HG02970 (cell line): ENCODE data around the gene KCNS1.

Experiments
- ATAC-seq: cut with Tn5 transposase; IDR thresholded peaks from one replicate; pipeline ENCODE4 v1.9.1; 2021; ENCODE audit warnings: mild to moderate bottlenecking, moderate library complexity, moderate number of reproducible peaks; ENCODE audit not compliant: unreplicated experiment, low FRiP score

KCNS1 gene

GRCh38 chr20:45110301-45110700 lies 9.4 kb upstream of the KCNS1 start:
- ATAC-seq: no peak

- ATAC-seq: no peak
Measured at GRCh38 chr20:45109634-45110033, 8.7 kb upstream of the KCNS1 start.

GRCh38 chr20:45105317-45105716 lies 4.4 kb upstream of the KCNS1 start:
- ATAC-seq: no peak

- ATAC-seq: no peak
Measured at GRCh38 chr20:45104786-45105185, 3.9 kb upstream of the KCNS1 start.

GRCh38 chr20:45103072-45103471 lies 2.1 kb upstream of the KCNS1 start:
- no peak for ATAC-seq

GRCh38 chr20:45101333-45101850 lies 465 bp upstream of the KCNS1 start:
- ATAC-seq: no peak

- no peak for ATAC-seq
Measured at GRCh38 chr20:45098103-45098773, 2.7 kb downstream of the KCNS1 start.

GRCh38 chr20:45097485-45098102 lies 3.3 kb downstream of the KCNS1 start:
- ATAC-seq: no peak

GRCh38 chr20:45096781-45097180 lies 4.1 kb downstream of the KCNS1 start:
- no peak for ATAC-seq

GRCh38 chr20:45095805-45096238 lies 5.1 kb downstream of the KCNS1 start:
- ATAC-seq: no peak

GRCh38 chr20:45094864-45095574 lies 5.9 kb downstream of the KCNS1 start:
- no peak for ATAC-seq

GRCh38 chr20:45094201-45094600 lies 6.7 kb downstream of the KCNS1 start:
- no peak for ATAC-seq

- no peak for ATAC-seq
Measured at GRCh38 chr20:45092898-45093297, 8.0 kb downstream of the KCNS1 start.

- no peak for ATAC-seq
Measured at GRCh38 chr20:45091366-45091765, 9.6 kb downstream of the KCNS1 start.

- ATAC-seq: no peak
Measured at GRCh38 chr20:45090481-45090880, 10.4 kb downstream of the KCNS1 start.

- no peak for ATAC-seq
Measured at GRCh38 chr20:45088247-45088646, 12.7 kb downstream of the KCNS1 start.

- ATAC-seq: no peak
Measured at GRCh38 chr20:45087814-45088213, 13.1 kb downstream of the KCNS1 start.

- no peak for ATAC-seq
Measured at GRCh38 chr20:45087097-45087790, 13.7 kb downstream of the KCNS1 start.

GRCh38 chr20:45085867-45086266 lies 15.1 kb downstream of the KCNS1 start:
- ATAC-seq: no peak

GRCh38 chr20:45085289-45085688 lies 15.6 kb downstream of the KCNS1 start:
- ATAC-seq: no peak

GRCh38 chr20:45083127-45083526 lies 17.8 kb downstream of the KCNS1 start:
- ATAC-seq: no peak
